ENCODE data around the gene CAAP1.
"Not testable (repeated sequence)": the region's sequence is repeated elsewhere in the genome, so short reads cannot be mapped to it uniquely, and the experiment has no call there.

Gene CAAP1

GRCh38 chr9:26828391-26828955 is 64.1 kb downstream of the CAAP1 start:
- DNase-seq, result not testable (repeated sequence)

- DNase-seq, result no peak
These were observed 77.8 kb downstream of the CAAP1 start for GRCh38 chr9:26814799-26815198.

- no peak for DNase-seq
These were observed 79.4 kb downstream of the CAAP1 start for GRCh38 chr9:26813247-26813646.

GRCh38 chr9:26812217-26812616 is 80.4 kb downstream of the CAAP1 start:
- DNase-seq, result no peak

GRCh38 chr9:26811106-26811505 is 81.5 kb downstream of the CAAP1 start:
- DNase-seq, result no peak

- peak in 1 of 2 experiments; percentile 2 for DNase-seq
These were observed 82.8 kb downstream of the CAAP1 start for GRCh38 chr9:26809795-26810194.

GRCh38 chr9:26807161-26807560 is 85.4 kb downstream of the CAAP1 start:
- no peak for DNase-seq

- DNase-seq, result no peak
These were observed 89.7 kb downstream of the CAAP1 start for GRCh38 chr9:26802921-26803320.

- DNase-seq, result no peak
These were observed 90.8 kb downstream of the CAAP1 start for GRCh38 chr9:26801772-26802171.

GRCh38 chr9:26800322-26800721 is 92.3 kb downstream of the CAAP1 start:
- no peak for DNase-seq

GRCh38 chr9:26791274-26791673 is 101.3 kb downstream of the CAAP1 start:
- no peak for DNase-seq
